Left renal cortex interstitium (tissue), 4 donors: ENCODE results near the gene PTGES3. TPM values are rescaled to one million over a fixed set of nuclear protein-coding genes. Genes with fewer than 3 reads are reported as not detected.
"Not testable (repeated sequence)": the region's sequence is repeated elsewhere in the genome, so short reads cannot be mapped to it uniquely, and the experiment has no call there.

Source experiments
- DNase-seq, 4 donors: peaks; one replicate each; pipeline ENCODE4 v3.0.0-alpha.2; 2013; ENCODE audit warnings: low read depth in 4 of 4, low spot score in 2 of 4, missing footprints in 1 of 4
- polyA plus RNA-seq, 4 donors: library from polyadenylated mRNA; unstranded; fragments of 120-200 nt; gene quantifications; one replicate each; pipeline ENCODE4 v1.2.1, GENCODE V29; 2013; ENCODE audit not compliant: insufficient read length in 4 of 4

PTGES3 gene
- polyA plus RNA-seq, 4 donors = 267 to 334 (median 321) TPM

GRCh38 chr12:56658921-56659320, 29.2 kb downstream of the PTGES3 start:
- DNase-seq = no peak

GRCh38 chr12:56657416-56658379, 30.4 kb downstream of the PTGES3 start:
- DNase-seq = no peak

DNA sequence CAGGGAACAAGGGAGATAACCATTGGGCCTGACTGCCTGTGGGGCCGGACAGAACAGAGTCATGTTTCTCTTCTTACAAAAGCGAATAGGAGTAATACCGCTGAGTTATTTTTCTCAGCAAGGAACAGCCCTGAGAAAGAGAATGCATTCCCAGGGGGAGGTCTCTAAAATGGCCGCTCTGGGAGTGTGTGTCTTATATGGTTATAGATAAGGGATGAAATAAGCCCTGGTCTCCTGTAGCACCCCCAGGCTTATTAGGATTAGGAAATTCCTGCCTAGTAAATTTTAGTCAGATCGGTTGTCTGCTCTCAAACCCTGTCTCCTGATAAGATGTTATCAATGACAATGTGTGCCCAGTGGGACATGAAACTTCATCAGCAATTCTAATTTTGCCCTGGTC, 34.3 kb downstream of the PTGES3 start:
- DNase-seq = not testable (repeated sequence)

DNA sequence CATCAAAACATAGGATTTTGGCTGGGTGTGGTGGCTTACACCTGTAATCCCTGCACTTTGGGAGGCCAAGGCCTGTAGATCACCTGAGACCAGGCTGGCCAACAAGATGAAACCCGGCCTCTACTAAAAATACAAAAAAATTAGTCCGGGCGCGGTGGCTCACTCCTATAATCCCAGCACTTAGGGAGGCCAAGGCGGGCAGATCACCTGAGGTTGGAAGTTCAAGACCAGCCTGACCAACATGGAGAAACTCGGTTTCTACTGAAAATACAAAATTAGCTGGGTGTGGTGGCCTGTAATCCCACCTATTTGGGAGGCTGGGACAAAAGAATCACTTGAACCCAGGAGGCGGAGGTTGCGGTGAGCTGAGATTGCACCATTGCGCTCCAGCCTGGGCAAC, 40.1 kb downstream of the PTGES3 start:
- not testable (repeated sequence) for DNase-seq

- peak; percentile 95 to 100 (median 99) for DNase-seq
Observed at GRCh38 chr12:56645717-56646446, 42.2 kb downstream of the PTGES3 start, which contains the start of gene ATP5F1B. Gene ATP5F1B, minus strand, starts transcription at chr12:56645984. Its CDS starts 21 bp downstream, at chr12:56645963.

- no peak for DNase-seq
Observed at GRCh38 chr12:56645201-56645716, 42.8 kb downstream of the PTGES3 start.

GRCh38 chr12:56644654-56645053, 43.4 kb downstream of the PTGES3 start:
- no peak for DNase-seq

GRCh38 chr12:56641219-56641618, 46.9 kb downstream of the PTGES3 start:
- no peak for DNase-seq

DNA sequence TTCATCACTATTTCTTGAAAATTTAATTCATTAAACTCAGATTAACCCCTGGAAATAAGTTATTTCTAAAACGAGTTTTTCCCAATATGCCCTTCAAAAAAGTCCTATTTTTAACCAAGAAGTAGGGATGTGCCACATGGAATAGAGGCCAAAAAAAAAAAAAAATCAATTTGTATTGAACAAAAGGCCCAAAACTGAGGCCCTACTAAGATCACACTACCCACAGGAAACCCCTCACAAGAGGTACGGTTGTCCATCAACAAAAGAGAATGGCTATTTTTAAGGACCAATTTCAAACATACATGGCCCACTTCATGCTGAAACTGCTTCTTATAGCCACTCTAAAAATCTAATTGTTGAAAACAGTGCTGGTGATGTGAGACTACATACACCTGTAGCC, 50.5 kb downstream of the PTGES3 start:
- no peak for DNase-seq

- DNase-seq = peak; percentile 96 to 98 (median 96)
Observed at GRCh38 chr12:56636675-56637540, 51.2 kb downstream of the PTGES3 start.

DNA sequence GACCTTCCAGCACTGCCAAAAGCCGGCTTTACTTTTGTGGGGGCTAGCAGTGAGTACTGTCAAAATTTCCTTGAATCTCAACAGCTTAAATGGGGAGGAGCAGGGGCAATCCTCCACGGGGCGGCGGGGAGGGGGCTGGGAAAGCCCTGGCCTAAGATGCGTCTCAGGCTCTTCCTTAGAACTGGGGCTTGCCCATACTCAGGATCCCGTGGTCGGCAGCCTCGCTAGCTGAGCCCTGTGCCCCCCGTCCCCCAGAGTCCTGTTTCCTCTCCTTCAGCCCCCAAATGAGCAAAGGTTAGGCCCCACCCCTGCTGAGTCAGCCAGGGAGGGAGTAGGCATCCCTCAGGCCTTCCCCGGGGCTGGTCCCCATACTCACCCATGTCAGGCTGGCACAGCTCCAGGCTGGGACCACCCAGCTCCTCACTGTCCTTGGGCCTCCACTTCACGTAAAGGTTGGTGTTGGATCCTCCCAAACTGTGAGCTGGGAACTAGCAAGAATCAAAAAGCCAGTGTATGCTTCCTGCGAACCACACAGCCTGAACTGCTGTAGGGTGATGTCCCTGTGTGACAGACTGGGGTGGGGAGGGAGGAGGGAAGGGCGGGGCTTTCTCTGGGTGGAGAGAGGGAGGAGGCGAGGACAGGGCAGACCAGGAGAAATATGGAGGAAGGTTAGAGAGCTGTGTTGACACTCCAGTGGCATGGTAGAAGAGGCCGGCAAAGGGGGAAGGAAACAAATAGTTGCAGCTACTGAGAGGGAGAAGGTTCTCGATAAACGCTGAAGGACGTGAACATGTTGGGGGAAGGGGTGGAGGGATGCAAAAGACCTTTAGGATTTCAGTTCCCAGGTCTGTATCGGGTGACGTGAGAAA, 52.0 kb downstream of the PTGES3 start:
- no peak for DNase-seq

DNA sequence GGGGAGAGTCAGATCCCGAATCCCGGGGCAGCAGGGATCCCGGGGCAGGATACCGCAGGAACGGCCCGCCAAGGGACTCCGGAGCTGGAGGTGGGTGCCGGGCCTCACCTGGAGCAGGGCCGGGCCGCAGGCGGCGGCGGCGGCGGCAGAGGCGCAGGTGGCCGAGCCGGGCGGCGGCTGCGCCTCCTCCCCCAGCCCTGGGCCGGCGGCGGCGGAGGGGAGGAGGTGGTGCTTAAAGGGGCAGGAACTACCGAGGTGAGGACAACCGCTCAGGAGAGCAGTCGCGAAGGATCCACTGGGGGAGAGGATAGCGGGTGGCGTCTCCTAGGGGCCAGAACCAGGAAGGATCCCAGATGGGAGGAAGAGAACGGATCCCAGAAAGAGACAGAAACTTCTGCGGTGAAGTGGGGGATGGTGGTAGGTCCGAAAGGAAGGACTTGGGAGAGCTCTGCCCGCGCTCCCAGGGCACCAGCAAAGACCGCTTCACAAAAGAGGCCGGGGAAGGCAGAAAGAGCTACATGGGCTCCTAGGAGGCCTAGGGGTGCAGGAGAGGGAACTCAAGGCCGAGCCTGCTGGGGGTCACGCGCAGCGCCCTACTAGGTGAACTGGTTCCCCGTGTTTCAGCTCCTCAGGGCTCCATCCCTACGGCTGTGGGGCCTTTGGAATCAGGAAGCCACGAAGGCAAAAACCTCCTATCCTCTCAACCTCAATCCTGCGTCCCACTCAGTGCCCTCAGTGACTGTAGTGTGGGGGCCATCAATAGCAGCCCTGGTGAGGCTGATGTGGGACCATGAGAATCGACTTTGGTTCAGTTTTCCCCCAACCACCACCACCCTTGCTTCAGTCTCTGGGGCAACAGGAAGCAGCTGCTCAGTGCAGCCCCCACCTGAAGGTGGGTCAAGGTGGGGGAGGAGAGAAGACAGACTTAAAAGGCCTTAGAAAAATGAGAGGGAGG, 53.0 kb downstream of the PTGES3 start:
- no peak for DNase-seq

DNA sequence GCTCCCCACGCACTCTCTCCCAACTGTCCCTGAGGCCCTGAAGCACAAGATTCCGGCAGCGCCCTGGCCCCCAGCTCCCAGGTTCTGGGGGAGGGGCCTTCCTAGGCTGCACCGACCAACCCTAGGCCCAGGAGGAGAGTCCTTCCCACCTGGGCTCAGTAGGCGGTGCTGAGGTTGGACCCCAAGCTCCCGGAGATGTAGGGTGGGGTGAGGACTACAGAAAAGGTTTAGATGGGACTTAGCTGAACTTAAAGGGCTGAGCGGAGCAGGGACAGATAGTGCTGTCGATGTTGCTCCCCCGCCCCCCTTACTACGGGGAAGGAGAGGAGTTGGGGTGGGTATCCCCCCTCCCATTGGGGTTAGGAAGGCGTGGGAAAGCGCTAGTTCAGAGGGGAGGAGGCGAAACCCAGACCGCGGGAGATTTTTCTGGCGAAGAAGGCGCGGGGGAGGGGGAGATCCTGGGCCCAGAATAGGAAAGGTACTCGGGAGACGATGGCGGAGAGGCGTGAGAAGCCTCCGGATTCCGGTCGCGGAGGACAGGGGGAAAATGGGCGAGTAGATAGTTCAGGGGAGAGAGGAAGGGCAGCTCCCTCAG, 53.7 kb downstream of the PTGES3 start:
- no peak for DNase-seq

DNA sequence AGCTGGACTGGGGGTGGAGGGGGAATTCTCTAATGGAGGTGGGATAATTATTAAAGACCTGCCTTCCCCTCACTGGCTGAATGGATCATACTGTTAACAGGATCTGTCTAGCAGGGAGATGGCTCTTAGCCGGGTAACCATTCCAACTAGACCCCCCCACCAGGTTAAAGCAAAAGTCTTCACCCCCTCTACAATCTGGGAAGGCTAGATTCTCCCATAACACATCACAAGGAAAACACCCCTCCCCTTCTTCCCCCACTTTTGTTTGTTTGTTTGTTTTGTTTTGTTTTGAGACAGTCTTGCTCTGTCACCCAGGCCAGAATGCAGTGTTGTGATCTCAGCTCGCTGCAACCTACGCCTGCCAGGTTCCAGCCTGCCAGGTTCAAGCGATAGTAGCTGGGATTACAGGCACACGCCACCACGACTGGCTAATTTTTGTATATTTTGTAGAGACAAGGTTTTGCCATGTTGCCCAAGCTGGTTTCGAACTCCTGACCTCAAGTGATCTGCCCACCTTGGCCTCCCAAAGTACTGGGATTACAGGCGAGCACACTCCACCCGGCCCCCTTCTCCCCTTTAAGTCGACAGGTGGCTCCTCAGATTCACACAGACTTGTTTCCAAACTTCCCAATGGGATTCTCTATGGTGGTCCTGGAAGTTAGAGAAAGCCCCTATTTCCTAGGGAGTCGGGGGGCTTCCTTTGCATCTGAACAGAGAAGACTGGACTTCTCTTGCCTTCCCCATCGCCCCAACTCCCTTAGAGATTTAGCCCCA, 54.4 kb downstream of the PTGES3 start:
- no peak for DNase-seq

DNA sequence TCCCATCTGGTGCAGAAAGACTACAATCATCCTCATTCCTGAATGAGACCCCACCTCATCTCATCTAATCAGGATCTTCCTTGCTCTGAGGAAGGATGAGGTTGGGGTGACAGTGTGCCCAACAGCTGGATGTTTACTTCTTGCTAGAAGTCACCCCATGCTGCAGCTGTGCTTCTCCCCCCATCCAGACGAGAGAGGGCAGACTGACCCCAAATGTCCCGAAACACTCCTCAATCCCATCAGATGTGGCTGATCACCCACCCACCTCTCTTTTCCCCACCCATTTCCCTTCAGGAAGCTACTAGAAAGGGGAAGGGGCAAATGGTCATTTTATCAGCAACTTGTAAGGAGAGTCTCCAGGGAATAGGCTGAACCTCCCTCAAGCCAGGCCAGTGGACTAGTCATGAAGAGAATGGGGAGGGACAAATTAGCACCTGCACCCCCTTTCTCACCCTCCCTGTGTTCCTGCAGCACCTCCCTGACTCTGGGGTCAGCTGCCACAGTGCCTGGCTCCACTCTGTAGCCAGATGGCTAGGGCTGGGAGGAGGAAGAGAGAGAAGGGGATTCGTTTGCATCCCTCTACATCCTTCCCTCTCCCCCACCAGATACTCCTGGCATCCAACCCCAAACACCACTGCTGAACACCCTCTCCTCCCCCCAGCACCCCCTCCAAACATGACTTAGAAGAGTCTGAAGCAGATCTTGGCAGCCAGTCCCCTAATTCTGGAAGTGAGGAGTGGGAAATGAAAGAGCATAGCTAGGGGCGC, 55.2 kb downstream of the PTGES3 start:
- DNase-seq = no peak
